Spleen (tissue), 11 donors: ENCODE measurements around the gene FNBP1L. TPM values are rescaled to one million over a fixed set of nuclear protein-coding genes. Genes with fewer than 3 reads are reported as not detected.
"Not testable (repeated sequence)": the region's sequence is repeated elsewhere in the genome, so short reads cannot be mapped to it uniquely, and the experiment has no call there.

Experiments
- DNase-seq: peaks from one replicate; pipeline ENCODE4 v3.0.0-alpha.2; 2020
- H3K27ac ChIP-seq, 8 donors: fragments of 200-600 bp; sonication (generic) in 7 of 8; 1 replicate in 4 of 8; 2 replicates in 4 of 8; pipeline versions ENCODE4 v1.5.0 to v1.8.0; 2016 to 2021; ENCODE audit warnings: inconsistent platforms in 4 of 8, mild to moderate bottlenecking in 4 of 8, moderate library complexity in 1 of 8
- H3K27me3 ChIP-seq, 7 donors: fragments of 200-600 bp; sonication (generic) in 6 of 7; replicated peaks in 1 of 7; 1 replicate in 4 of 7; 2 replicates in 3 of 7; pipeline versions ENCODE4 v1.5.0 to v1.8.0; 2016 to 2021; ENCODE audit warnings: inconsistent platforms in 3 of 7, mild to moderate bottlenecking in 1 of 7
- H3K36me3 ChIP-seq, 6 donors: fragments of 200-600 bp; sonication (generic) in 5 of 6; 1 replicate in 4 of 6; 2 replicates in 2 of 6; pipeline versions ENCODE4 v1.5.0 to v1.8.0; 2016 to 2021; ENCODE audit warnings: inconsistent platforms in 2 of 6
- H3K4me1 ChIP-seq, 6 donors: fragments of 200-600 bp; sonication (generic) in 5 of 6; 1 replicate in 3 of 6; 2 replicates in 3 of 6; pipeline versions ENCODE4 v1.5.0 to v1.8.0; 2016 to 2021; ENCODE audit warnings: inconsistent platforms in 3 of 6
- H3K4me3 ChIP-seq, 8 donors: fragments of 200-600 bp; sonication (generic) in 7 of 8; 1 replicate in 4 of 8; 2 replicates in 4 of 8; pipeline versions ENCODE4 v1.5.0 to v1.8.0; 2016 to 2021; ENCODE audit warnings: inconsistent platforms in 4 of 8, mild to moderate bottlenecking in 4 of 8, moderate library complexity in 2 of 8
- H3K9me3 ChIP-seq, 8 donors: fragments of 200-600 bp; sonication (generic) in 7 of 8; 1 replicate in 4 of 8; 2 replicates in 4 of 8; pipeline versions ENCODE4 v1.5.0 to v1.8.0; 2016 to 2021; ENCODE audit warnings: inconsistent platforms in 4 of 8
- POLR2A ChIP-seq, 3 donors: fragments of 450-650 bp; IDR thresholded peaks; one replicate each; pipeline ENCODE4 v1.5.1; 2017; ENCODE audit warnings: antibody characterized with exemption in 3 of 3, mild to moderate bottlenecking in 1 of 3
- POLR2AphosphoS5 ChIP-seq, 3 donors: sonication (generic); formaldehyde crosslinking; IDR thresholded peaks; one replicate each; pipeline ENCODE4 v1.5.1; 2017; ENCODE audit warnings: antibody characterized with exemption in 3 of 3
- WGBS, 5 donors: extraction: QIAGEN DNeasy Blood & Tissue Kit in 3 of 5; methylation state at CpG; one replicate each; pipeline versions ENCODE4 v1.1.5 to v1.1.7; 2013 to 2018; 5-methylcytosine and 5-hydroxymethylcytosine counted together
- intact Hi-C: fragments of 100-400 bp; cut with DNase I; formaldehyde crosslinking; loops from one replicate; pipeline ENCODE4 v1.15.0; 2023; ENCODE audit warnings: low total_unique reads
- polyA plus RNA-seq, 3 donors: library from polyadenylated mRNA; stranded (reverse); fragments of 200-250 nt; gene quantifications; one replicate each; pipeline ENCODE4 v1.2.1, GENCODE V29; 2013
- total RNA-seq, 7 donors: library from RNA; depleted of rRNA in 3 of 7; stranded (reverse); fragments of >200 nt in 3 of 7; fragmentation: NEBNext Ultra II Directional in 4 of 7; extraction: Animal tissue kit (Norgen Biotek cat#: 25700) in 4 of 7; gene quantifications; one replicate each; pipeline versions ENCODE4 v1.1.0 to v1.2.1, GENCODE V29; 2016 to 2021
- TF ChIP-seq, protein P1 (sequence below), 11 experiments: fragments of 200-600 bp in 7 of 11; fragments of 450-650 bp in 4 of 11; sonication (generic) in 4 of 11; IDR thresholded peaks in 8 of 11; conservative IDR thresholded peaks in 3 of 11; 1 replicate in 7 of 11; 2 replicates in 4 of 11; pipeline versions ENCODE4 v1.4.0 to v1.8.0; 2016 to 2021; ENCODE audit warnings: antibody characterized with exemption in 11 of 11, inconsistent platforms in 4 of 11, mild to moderate bottlenecking in 1 of 11
- donor health status: healthy with polysubstance abuse.
- donor health status: DM: no; HTN: no; CAD: no; lungs with moderate emphysema.
- donor health status: DM: no; HTN: no; CAD: no.
- donor health status: Bipolar disorder and iron deficiency.
- donor health status: healthy.
- donor health status: DM: no; HTN: no; CAD: no.
- donor health status: DM: yes; HTN: yes; CAD: no.

Gene FNBP1L
- total and polyA plus RNA-seq, 10 donors: 1.5 to 10.0 (median 5.5) TPM

DNA sequence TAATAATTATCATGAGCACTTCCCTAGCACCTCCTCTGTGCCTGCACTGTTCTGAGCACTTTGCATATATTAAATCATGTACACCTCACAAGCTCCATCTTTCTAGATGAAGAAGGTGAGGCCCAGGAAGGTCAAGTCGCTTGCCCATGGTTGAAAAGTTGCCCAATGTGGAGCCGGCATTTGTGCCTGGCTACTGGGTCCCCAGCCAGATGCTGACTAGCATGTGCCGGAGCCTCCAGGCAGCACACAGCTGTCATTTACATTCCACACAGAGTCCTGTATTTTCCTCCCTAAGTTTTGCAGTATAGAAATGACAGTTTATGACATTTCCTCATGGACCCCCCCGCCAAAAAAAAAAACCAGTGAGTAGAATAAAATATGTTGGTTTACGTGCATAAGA, 139.4 kb downstream of the FNBP1L start:
- H3K27ac ChIP-seq: no peak overlapping the region
- H3K36me3 ChIP-seq: peaks cover 0 to 72% (median 19%) of the 10 kb centered on the region in 6 donors
- H3K27me3 ChIP-seq: no peaks in the 10 kb centered on the region
- no peaks in the 10 kb centered on the region for H3K9me3 ChIP-seq
- 87 to 97% (median 95%) methylated on average over 5 of the region's 5 CpGs for WGBS, 5 donors
- no peak for DNase-seq
- H3K4me1 ChIP-seq: peaks cover 0 to 18% (median 12%) of the 10 kb centered on the region in 6 donors
- TF ChIP-seq, protein P1, sequence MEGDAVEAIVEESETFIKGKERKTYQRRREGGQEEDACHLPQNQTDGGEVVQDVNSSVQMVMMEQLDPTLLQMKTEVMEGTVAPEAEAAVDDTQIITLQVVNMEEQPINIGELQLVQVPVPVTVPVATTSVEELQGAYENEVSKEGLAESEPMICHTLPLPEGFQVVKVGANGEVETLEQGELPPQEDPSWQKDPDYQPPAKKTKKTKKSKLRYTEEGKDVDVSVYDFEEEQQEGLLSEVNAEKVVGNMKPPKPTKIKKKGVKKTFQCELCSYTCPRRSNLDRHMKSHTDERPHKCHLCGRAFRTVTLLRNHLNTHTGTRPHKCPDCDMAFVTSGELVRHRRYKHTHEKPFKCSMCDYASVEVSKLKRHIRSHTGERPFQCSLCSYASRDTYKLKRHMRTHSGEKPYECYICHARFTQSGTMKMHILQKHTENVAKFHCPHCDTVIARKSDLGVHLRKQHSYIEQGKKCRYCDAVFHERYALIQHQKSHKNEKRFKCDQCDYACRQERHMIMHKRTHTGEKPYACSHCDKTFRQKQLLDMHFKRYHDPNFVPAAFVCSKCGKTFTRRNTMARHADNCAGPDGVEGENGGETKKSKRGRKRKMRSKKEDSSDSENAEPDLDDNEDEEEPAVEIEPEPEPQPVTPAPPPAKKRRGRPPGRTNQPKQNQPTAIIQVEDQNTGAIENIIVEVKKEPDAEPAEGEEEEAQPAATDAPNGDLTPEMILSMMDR (IDR thresholded peaks at IDR 0.05 in 8 of 11, conservative IDR thresholded peaks at IDR 0.05 in 3 of 11): no peak
- TF ChIP-seq POLR2A (IDR thresholded peaks at IDR 0.05) (no peak), POLR2AphosphoS5 (IDR thresholded peaks at IDR 0.05) (no peak)
- intact Hi-C loops: no loop called here
- H3K4me3 ChIP-seq: no peak overlapping the region

- no peak for DNase-seq
- WGBS, 5 donors: 34 to 50% (median 36%) methylated on average over 6 of the region's 6 CpGs
- no peak overlapping the region for H3K4me3 ChIP-seq
- H3K27me3 ChIP-seq: no peaks in the 10 kb centered on the region
- H3K9me3 ChIP-seq: no peaks in the 10 kb centered on the region
- intact Hi-C loops: no loop called here
- H3K27ac ChIP-seq: no peak overlapping the region
- TF ChIP-seq, protein P1 (IDR thresholded peaks at IDR 0.05 in 8 of 11, conservative IDR thresholded peaks at IDR 0.05 in 3 of 11): no peak
- TF ChIP-seq POLR2AphosphoS5 (IDR thresholded peaks at IDR 0.05) (no peak), POLR2A (IDR thresholded peaks at IDR 0.05) (no peak)
- H3K4me1 ChIP-seq: peaks cover 0 to 22% (median 13%) of the 10 kb centered on the region in 6 donors
- H3K36me3 ChIP-seq: peaks cover 0 to 63% (median 12%) of the 10 kb centered on the region in 6 donors
These were observed 140.3 kb downstream of the FNBP1L start for GRCh38 chr1:93588206-93588605.

DNA sequence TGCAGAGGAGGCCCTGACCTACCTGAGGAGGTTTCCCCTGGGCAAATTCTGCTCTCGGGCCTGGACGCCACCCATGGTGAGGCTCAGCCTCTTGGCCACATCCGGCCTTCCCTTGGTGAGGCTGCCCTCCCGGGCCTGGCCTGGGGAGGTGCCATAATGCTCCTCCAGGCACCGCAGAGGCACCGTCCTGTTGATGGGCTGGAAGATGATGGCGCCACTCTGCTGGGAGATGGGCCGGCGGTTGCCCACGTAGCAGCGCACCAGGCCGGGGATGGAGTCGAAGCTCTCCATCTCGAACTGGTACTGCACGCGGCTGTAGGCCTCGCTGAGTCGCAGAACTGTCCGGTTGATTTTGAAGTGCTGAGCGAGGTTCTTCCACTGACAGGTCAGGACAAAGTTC, 141.0 kb downstream of the FNBP1L start:
- TF ChIP-seq, protein P1 (IDR thresholded peaks at IDR 0.05 in 8 of 11, conservative IDR thresholded peaks at IDR 0.05 in 3 of 11): no peak
- peak in 1 of 3 donors; percentile 11 for TF ChIP-seq POLR2AphosphoS5 (IDR thresholded peaks at IDR 0.05)
- peak; percentile 23 for DNase-seq
- H3K36me3 ChIP-seq: peaks cover 0 to 56% (median 7%) of the 10 kb centered on the region in 6 donors
- no peaks in the 10 kb centered on the region for H3K9me3 ChIP-seq
- intact Hi-C loops: no loop called here
- H3K27ac ChIP-seq: no peak overlapping the region
- WGBS, 5 donors: 96 to 98% (median 97%) methylated on average over 19 to 20 of the region's 20 CpGs
- H3K4me1 ChIP-seq: peaks cover 0 to 22% (median 13%) of the 10 kb centered on the region in 6 donors
- H3K4me3 ChIP-seq: no peak overlapping the region
- H3K27me3 ChIP-seq: no peaks in the 10 kb centered on the region

DNA sequence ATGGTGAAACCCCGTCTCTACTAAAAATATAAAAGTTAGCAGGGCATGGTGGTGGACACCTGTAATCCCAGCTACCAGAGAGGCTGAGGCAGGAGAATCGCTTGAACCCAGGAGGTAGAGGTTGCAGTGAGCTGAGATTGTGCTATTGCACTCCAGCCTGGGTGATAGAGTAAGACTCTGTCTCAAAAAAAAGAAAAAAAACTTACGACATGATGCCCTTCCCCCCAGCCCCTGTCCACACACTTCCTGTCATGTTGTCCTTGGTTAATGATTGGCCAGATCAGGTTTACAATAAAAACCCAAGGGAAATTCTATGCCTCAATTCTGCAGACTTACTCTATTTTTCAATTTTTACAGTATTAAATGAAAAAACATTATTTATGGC, 143.4 kb downstream of the FNBP1L start:
- peak; percentile 2 for DNase-seq
- H3K4me3 ChIP-seq, intact Hi-C loops, H3K27me3 ChIP-seq, H3K27ac ChIP-seq, H3K9me3 ChIP-seq: not testable (repeated sequence)
- peaks cover 0 to 43% (median 5%) of the 10 kb centered on the region in 6 donors for H3K36me3 ChIP-seq
- H3K4me1 ChIP-seq: peaks cover 0 to 22% (median 13%) of the 10 kb centered on the region in 6 donors
- WGBS, 5 donors: 62 to 70% (median 64%) methylated on average over 3 of the region's 3 CpGs
